Activated CD8-positive, alpha-beta T cell treated with anti-CD3 and anti-CD28 coated beads for 36 hours (primary cell): ENCODE data around the gene CLEC4A. TPM values are rescaled to one million over a fixed set of nuclear protein-coding genes. Genes with fewer than 3 reads are reported as not detected.

Experiments used
- ATAC-seq: fragments of 200-7000 bp; cut with Tn5 transposase; one replicate; pipeline ENCODE4 v1.10.0; 2021; ENCODE audit warnings: mild to moderate bottlenecking, moderate library complexity
- CTCF ChIA-PET: fragments of 350-600 bp; sonication (Branson Sonifier 250); formaldehyde crosslinking; loops from one replicate; lab custom pipeline; 2021; ENCODE audit warnings: antibody characterized with exemption; lab: Charles Lee
- POLR2A ChIA-PET: fragments of 350-600 bp; sonication (Branson Sonifier 250); formaldehyde crosslinking; loops from one replicate; lab custom pipeline; 2021; ENCODE audit warnings: antibody characterized with exemption; lab: Charles Lee
- DNase-seq: peaks from one replicate; pipeline ENCODE4 v3.0.0-alpha.2; 2020
- H3K27ac Mint-ChIP-seq: one replicate; pipeline ENCODE4 v1.8.0; 2021; ENCODE audit warnings: mild to moderate bottlenecking, mixed read lengths
- H3K27me3 Mint-ChIP-seq: one replicate; pipeline ENCODE4 v1.8.0; 2021; ENCODE audit warnings: mixed read lengths
- H3K36me3 Mint-ChIP-seq: one replicate; pipeline ENCODE4 v1.8.0; 2021; ENCODE audit warnings: low read depth, mixed read lengths
- H3K4me1 Mint-ChIP-seq: one replicate; pipeline ENCODE4 v1.8.0; 2021; ENCODE audit warnings: low read depth, mixed read lengths
- H3K4me3 Mint-ChIP-seq: one replicate; pipeline ENCODE4 v1.8.0; 2021; ENCODE audit warnings: mild to moderate bottlenecking, moderate library complexity, mixed read lengths
- H3K9me3 Mint-ChIP-seq: one replicate; pipeline ENCODE4 v1.8.0; 2021; ENCODE audit warnings: mixed read lengths
- CTCF ChIP-seq: fragments of 200-600 bp; IDR thresholded peaks from one replicate; pipeline ENCODE4 v1.8.0; 2022; ENCODE audit warnings: antibody characterized with exemption, mild to moderate bottlenecking
- intact Hi-C: fragments of 100-400 bp; cut with micrococcal nuclease; formaldehyde crosslinking; loops from one replicate; pipeline ENCODE4 v1.10.0; 2022
- total RNA-seq, 2 experiments: library from RNA; stranded (reverse); gene quantifications; one replicate each; pipeline ENCODE4 v1.2.3, GENCODE V29; 2021

The CLEC4A gene
- total RNA-seq, result 1 to 10 TPM in 1 of 2 experiments, under 1 TPM in 1; 0.98 to 2.0 TPM

- H3K4me3 Mint-ChIP-seq, result no peak within 1 kb of the TSS
- ATAC-seq, result no peak
- no peak for DNase-seq
- peaks cover 1% of the 10 kb centered on the region for H3K36me3 Mint-ChIP-seq
- TF ChIP-seq CTCF, result no peak
- no peaks in the 10 kb centered on the region for H3K27me3 Mint-ChIP-seq
- H3K4me1 Mint-ChIP-seq, result peaks cover 13% of the 10 kb centered on the region
- intact Hi-C loops, result no loop called here
- ChIA-PET CTCF (interaction anchor here (1.7 kb wide), 1 partner anchor 15 kb away, joined by 12 read pairs; no protein-coding TSS in a partner anchor), POLR2A (interaction anchor here (0.7 kb wide), 1 partner anchor 21 kb away, joined by 3 read pairs; no protein-coding TSS in a partner anchor)
- H3K9me3 Mint-ChIP-seq, result no peaks in the 10 kb centered on the region
- H3K27ac Mint-ChIP-seq, result no peak within 1 kb of the TSS
Observed at GRCh38 chr12:8123124-8123912, at the start of gene CLEC4A. TSS of gene CLEC4A (plus strand) at chr12:8123617. CDS start at chr12:8123879, 262 bp downstream.

- Mint-ChIP-seq H3K36me3 (no peaks in the 10 kb centered on the region), H3K4me1 (peaks cover 35% of the 10 kb centered on the region), H3K27me3 (no peaks in the 10 kb centered on the region), H3K4me3 (no peak overlapping the region), H3K27ac (no peak overlapping the region), H3K9me3 (no peaks in the 10 kb centered on the region)
- intact Hi-C loops, result no loop called here
- no peak for TF ChIP-seq CTCF
- ATAC-seq (no peak), DNase-seq (no peak)
- POLR2A ChIA-PET, result interaction anchor here (1.0 kb wide), 1 partner anchor 16 kb away, joined by 3 read pairs; no protein-coding TSS in a partner anchor
- CTCF ChIA-PET, result interaction anchor here (1.3 to 10.7 kb wide), 2 partner anchors 13 to 30 kb away, joined by 4 to 269 read pairs; no protein-coding TSS in a partner anchor
Observed at GRCh38 chr12:8075935-8076334, 47.5 kb upstream of the CLEC4A start.

GRCh38 chr12:8076366-8076765 is 47.1 kb upstream of the CLEC4A start:
- Mint-ChIP-seq H3K27me3 (no peaks in the 10 kb centered on the region), H3K36me3 (no peaks in the 10 kb centered on the region), H3K4me1 (peaks cover 39% of the 10 kb centered on the region), H3K4me3 (no peak overlapping the region), H3K9me3 (no peaks in the 10 kb centered on the region), H3K27ac (no peak overlapping the region)
- no peak for DNase-seq
- no peak for ATAC-seq
- CTCF ChIA-PET, result interaction anchor here (1.9 to 10.7 kb wide), 3 partner anchors 15 to 30 kb away, joined by 6 to 269 read pairs (median 9); no protein-coding TSS in a partner anchor
- TF ChIP-seq CTCF, result no peak
- intact Hi-C loops, result no loop called here
- POLR2A ChIA-PET, result interaction anchor here (0.6 to 3.2 kb wide), 3 partner anchors 10 to 217 kb away, joined by 3 to 14 read pairs (median 3); partner anchors contain the start of gene C3AR1

- Mint-ChIP-seq H3K9me3 (no peaks in the 10 kb centered on the region), H3K36me3 (no peaks in the 10 kb centered on the region), H3K4me1 (peaks cover 39% of the 10 kb centered on the region), H3K4me3 (no peak overlapping the region), H3K27me3 (no peaks in the 10 kb centered on the region), H3K27ac (no peak overlapping the region)
- no peak for TF ChIP-seq CTCF
- ChIA-PET POLR2A (interaction anchor here (0.6 to 3.2 kb wide), 6 partner anchors 11 to 218 kb away, joined by 3 to 14 read pairs (median 3); partner anchors contain the start of gene C3AR1), CTCF (interaction anchor here (1.1 to 10.7 kb wide), 15 partner anchors 10 to 401 kb away, joined by 3 to 269 read pairs (median 9); partner anchors contain the start of genes C3AR1 and FOXJ2)
- DNase-seq, result no peak
- intact Hi-C loops, result no loop called here
- no peak for ATAC-seq
Observed at GRCh38 chr12:8077207-8077606, 46.2 kb upstream of the CLEC4A start.
